ENCODE measurements around the gene PXK.
"Not testable (repeated sequence)": the region's sequence is repeated elsewhere in the genome, so short reads cannot be mapped to it uniquely, and the experiment has no call there.

Gene PXK

DNA sequence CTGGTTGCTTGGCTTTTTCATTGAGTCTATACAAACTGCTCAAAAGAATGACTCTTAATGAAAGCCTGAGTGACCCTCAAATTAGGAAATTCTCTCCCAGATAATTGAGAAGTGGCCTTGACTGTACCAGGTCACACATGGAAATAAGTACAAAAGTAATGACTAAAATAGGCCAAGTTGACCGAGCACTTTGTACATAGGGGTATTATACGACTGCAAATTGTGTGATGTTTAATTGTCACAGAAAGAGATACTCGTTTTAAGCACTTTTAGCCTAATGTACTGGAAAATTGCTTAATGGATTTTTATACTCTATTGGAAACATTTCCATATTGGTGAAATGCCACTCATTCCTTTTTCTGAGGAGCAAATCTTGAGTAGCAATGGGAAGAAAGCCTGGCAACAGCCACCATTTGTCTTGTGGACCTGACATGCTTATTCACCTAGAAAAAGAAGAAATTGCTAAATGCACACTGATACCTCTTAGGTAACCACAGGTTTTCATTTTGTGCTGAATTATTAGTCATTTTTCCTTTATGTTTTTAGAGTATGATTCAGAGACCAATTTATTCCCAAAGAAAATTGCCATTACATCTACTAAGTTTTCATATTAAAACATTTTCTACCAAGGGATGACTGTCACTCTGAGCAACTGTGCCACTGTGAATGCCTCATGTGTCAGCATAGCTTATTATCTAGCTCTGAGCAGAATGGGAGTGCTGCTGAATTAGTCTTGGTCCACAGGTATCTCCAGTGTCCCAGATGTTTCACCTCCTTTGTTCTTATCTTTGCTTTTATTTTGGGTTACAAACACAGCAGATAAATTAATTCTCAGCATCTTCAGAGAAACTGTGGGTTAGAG is 8.9 kb upstream of the PXK start:
- no peak for DNase-seq (ENCODE audit: low read depth in 3 of 3)

DNA sequence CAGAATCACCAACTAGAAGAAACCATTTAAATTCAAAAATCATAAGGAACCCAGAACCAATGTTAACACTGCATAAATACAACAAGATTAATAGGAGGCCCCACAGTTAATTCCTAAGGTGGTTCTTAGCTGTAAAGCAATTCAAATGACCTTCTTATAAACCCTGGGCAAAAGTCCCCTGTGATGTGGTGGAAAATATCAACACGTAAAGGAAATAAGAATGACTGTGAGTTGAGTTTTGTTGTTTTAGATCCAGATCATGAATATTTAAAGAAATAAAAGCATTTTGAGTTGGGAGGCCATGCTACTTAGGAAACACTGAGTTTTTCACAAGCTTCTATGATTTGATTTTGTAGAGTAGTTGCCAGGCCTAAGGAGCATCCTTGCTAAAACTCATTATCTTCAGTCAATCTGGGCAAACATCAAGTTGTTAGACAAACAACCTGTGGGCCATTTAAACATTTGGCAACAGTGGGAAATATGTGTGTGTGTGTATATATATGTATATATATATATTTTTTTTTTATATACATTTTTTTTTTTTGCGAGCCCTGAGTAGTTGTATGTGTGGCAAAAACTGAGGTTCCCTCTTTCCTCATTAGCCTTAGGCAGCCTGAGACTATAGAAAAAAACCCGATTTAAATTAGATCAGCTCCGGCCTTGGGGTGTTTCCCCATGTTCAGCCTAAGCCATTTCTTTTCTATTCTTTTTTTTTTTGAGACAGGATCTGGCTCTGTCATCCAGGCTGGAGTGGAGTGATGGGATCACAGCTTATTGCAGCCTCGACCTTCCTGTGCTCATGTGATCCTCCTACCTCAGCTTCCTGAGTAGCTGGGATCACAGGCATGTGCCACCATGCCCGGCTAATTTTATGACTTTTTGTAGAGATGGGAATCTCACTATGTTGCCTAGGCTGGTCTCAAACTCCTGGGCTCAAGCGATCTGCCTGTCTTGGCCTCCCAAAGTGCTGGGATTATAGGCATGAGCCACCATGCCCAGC is 8.0 kb upstream of the PXK start:
- no peak for DNase-seq (ENCODE audit: low read depth in 3 of 3)

DNA sequence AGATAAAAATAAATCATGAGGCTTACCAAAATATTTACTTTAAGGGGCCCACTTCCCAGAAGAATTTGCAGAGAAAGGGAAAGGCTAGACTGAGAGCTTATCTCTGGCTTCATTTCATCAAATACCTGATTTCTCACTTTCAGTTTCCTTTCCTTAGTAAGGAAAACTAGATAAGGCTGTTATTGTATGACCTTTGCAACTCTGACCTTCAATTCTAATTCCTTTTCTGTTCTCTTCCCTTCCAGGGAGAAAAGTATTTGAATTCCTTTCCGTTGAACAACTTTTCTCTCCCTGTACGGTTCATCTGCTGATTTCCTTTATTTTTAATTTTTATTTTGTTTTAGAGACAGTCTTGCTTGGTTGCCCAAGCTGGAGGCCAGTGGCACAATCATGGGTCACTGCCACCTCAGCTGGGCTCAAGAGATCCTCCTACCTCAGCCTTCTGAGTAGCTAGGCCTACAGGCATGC is 7.1 kb upstream of the PXK start:
- no peak for DNase-seq (ENCODE audit: low read depth in 3 of 3)

DNA sequence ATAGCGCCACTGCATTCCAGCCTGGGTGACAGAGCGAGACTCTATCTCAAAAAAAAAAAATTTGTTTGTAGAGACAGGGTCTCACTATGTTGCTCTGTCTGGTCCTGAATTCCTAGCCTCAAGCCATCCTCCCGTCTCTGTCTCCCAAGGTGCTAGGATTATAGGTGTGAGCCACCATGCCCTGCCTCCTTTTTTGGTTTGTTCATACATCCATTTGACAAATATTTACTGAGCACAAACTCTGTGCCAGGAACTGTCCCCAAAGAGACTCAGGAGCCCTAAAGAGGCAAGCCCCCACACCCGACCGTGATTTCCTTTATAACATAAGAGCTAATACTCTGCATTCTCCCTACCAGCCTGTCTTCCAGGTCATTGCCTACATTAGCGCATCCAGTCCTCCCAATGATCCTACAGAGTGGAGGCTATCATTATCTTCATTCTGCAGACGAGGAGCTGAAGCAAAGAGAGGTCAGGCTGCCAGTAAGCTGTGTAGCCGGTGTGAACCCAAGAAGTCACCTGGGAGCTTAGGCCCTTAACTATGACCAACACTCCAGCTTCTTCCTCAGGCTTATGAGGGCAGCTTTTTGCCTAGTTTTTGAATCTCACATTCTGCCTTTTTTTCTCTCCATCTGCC is 6.3 kb upstream of the PXK start:
- no peak for DNase-seq (ENCODE audit: low read depth in 3 of 3)

DNA sequence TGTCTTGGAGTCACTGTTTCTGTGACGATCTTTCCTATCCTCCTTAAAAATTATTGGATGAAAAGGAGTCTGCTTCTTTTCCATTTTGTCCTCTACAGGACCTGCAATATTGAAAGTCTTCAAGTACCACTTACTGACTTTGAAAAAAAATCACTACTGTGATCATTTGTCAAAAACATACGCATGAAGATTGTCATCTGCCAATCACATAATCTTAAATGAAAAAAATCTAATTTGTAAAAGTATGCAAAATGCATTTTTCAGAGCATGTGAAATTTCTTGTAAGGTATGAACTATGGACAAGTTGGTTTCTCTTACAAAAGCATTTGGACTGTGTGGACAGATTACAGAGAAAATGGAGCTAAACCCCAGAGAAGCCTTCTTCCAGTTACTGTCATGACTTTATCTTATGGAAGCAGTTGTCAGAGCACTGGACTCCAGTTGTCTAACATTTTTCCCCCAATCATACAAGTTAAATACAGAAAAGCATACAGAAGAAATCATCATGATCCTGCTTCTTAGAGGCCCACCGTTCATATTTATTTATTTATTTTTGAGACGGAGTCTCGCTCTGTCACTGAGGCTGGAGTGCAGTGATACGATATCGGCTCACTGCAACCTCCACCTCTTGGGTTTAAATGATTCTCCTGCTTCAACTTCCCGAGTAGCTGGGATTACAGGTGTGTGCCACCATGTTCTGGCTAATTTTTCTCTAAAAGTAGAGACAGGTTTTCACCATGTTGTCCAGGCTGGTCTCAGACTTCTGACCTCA is 3.4 kb upstream of the PXK start:
- no peak for DNase-seq (ENCODE audit: low read depth in 3 of 3)

DNA sequence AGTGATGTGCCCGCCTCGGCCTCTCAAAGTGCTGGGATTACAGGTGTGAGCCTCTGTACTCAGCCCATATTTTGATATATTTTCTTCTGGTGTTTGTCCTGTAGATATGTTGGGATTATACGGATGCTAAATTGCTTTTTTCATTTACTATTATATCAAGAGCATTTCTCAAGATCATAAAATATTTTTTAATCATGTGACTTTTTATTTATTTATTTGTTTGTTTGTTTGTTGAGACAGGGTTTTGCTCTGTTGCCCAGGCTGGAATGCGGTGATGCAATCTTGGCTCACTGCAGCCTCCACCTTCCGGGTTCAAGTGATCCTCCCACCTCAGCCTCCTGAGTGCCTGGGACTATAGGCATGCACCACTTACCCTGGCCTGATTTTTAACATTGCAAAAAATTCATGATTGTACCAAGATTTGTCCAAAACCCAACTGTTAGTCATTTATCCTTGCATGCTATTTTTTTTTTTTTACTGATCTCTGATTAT is 2.7 kb upstream of the PXK start:
- no peak for DNase-seq (ENCODE audit: low read depth in 3 of 3)

DNA sequence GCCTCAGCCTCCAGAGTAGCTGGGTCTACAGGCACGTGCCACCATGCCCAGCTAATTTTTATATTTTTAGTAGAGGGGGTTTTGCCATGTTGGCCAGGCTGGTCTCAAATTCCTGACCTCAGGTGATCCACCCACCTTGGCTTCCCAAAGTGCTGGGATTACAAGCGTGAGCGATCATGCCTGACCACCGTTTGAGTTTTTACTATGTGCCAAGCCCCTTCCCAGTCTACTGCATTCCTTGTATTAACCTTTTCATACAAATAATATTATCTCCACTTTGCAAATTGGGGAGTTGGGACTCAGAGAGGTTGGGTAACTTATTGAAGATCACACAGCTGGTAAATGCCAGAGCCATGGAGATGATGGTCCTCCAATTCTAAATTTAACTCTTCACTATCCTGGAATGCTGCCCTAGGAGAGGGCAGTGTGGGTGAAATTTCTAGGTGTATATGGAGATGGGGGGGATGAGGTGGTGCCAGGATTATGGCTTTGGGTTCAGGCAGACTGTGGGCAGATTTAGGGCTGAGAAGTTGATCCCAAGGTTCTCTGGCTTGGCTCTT is 1.0 kb upstream of the PXK start:
- DNase-seq (ENCODE audit: low read depth in 3 of 3), result no peak

DNA sequence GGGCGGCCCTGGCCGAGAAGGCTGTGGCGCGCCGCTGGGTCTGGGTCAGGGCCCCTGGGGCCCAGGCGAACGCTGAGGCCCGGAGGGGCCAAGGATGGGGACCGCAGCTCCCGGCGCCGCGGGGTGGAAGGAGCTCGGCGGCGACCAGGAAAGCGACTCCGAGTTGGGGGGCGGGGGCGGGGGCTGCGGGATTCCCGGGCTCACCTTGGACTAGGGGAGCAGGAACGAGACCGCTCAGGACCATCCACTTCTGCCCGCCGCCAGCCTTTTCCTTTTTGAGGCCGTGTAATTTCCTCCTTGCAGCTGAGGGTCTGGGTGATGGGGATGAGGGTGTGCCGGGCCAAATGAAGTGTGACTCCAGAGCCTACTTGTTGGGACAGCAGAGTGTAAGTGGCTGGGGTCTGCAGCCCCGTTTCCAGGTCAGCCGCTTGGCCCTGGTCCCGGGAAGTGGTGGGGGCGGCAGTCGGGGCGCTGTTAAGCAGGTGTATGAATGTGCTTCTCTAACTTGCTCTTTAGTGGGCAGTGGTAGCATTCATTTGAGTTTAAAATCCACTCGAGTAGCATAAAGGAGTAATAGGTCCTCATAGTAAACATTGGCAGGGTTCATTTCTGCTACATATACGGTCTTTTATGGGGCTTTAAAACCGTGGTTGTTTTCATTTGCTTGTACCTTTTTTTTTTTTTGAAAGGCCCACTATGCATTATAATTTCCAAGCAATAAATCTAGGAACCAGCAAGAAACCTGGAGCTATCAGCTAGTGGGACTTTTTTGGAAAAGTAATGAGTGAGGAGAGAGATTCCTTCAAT is 717 bp downstream of the PXK start:
- peak in 1 of 3 experiments; percentile 18 for DNase-seq (ENCODE audit: low read depth in 3 of 3)

DNA sequence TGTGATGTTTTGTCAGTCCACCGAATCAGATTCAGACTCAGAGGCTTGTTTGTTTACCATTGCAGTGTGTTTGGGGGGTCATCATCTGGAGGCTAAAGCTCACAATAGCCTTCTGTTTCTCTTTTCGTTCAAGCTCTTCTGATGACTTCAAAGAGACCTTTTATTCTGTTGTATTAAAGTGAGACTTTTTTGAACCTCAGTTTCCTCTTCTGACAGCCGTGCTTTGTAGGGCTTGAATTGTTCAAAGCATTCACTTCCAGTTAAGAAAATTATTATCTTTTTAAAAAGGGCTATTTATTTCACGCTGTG is 1.3 kb downstream of the PXK start:
- no peak for DNase-seq (ENCODE audit: low read depth in 3 of 3)

DNA sequence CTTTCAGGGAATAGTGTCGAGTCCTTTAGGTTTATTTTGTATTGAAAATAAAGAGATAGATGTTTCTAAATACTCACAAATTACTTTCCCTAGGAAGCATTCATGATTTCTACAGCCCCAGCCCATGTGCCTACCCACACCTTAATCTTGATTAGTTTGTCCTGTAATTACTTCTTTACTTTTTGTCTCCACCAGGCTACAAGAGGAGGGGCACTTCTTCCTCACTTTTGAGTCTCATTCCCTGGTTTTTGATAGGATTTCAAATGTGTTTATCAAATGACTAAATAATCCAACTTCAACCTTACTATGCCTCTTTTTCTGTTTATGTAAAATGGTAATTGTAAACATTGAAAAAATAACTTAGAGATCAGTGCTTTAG is 1.8 kb downstream of the PXK start:
- no peak for DNase-seq (ENCODE audit: low read depth in 3 of 3)

DNA sequence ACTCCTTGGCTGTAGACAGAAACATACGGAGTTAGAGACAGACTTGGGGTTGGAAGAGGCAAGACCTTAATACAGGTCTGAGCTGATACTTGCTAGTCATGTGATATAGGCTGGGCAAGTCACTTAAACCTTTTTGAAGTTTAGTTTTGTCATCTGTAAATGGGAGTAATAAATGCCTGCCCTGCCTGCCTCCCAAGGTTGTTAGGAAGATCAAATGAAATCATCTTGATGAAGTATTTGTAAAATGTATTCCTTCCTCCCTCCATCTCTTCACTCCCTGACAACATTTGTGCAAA is 2.9 kb downstream of the PXK start:
- no peak for DNase-seq (ENCODE audit: low read depth in 3 of 3)

DNA sequence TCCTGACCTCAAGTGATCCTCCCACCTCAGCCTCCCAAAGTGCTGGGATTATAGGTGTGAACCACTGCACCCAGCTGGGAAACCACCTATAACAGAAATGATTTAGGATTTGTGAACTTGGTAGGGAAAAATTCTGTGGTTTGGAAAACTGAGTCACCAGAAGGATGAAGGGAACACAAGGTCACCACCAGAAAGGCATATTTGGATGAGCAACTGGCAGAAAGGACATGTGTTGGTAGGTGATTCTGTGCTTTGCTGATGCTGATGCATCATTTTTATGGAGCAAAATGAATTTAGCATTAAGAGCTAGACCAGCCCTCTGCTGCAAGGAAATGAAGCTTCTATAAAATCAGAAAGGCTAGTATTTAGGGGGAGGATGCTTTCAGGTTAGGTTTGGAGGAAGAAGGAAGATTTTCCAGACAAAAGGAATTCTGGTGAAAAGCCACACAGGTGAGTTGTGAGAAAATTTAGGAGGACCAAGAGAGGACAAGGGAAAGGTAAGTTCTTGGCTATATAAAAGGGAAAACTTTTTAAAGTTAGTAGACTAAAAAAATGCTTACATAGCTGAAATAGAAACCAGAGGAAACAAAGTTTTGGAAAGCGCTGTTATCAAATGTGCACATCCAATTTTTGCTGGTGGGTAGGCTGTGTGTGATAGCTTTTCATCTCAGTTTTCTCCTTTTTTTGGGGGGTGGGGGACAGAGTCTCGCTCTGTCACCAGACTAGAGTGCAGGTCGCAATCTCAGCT is 3.6 kb downstream of the PXK start:
- no peak for DNase-seq (ENCODE audit: low read depth in 3 of 3)

DNA sequence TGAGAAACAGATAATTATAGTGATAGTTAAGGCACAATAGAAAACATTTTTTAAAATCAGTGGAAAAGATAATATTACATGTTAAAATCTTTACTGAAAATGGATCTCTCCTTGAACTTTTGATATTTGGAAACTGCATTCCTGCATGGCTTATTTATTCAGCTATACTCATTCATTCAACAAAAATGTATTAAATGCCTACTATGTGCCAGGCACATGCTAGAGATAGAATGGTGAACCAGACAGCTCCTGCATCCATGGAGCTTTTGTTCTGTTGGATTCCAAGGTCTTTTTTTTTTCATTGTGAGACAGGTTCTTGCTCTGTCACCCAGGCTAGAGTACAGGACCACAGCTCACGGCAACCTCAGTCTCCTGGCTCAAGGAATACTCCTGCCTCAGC is 4.5 kb downstream of the PXK start:
- no peak for DNase-seq (ENCODE audit: low read depth in 3 of 3)

DNA sequence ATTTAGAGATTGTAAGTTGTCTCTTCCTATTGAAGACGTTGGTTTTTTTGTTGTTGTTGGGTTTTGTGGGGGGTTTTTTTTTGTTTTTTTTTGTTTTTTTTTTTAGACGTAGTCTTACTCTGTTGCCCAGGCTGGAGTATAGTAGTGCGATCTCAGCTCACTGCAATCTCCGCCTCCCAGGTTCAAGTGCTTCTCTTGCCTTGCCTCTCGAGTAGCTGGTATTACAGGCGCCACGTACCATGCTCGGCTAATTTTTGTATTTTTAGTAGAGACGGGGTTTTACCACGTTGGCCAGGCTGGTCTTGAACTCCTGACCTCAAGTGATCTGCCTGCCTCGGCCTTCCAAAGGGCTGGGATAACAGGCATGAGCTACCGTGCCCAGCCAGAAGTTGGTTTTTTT is 6.5 kb downstream of the PXK start:
- DNase-seq (ENCODE audit: low read depth in 3 of 3), result not testable (repeated sequence)

DNA sequence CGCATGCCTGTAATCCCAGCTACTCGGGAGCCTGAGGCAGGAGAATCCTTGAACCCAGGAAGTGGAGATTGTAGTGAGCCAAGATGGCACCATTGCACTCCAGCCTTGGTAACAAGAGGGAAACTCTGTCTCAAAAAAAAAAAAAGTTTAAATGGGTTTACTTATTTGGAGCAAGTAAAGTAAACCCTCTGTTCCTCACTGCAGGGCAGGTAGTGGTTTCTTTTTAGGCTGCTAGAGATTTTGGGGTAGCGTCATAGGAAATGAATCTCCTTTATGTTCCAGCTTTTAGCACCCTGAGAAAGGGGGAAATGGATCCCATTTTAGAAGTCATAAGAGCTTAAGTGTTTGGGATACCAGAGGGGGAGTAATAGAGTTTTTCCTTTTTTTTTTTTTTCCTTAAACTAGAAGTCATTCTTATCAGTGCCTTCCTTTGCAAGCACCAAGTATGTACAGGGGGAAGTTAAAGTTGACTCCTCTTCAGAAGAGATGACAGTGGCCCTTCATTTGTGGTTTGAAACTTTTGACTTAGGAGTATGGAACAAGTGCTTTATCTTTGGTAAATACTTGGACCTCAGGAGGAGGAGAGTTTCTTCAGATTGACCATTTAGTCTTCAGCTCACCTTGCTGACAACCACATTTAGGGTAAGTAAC is 8.0 kb downstream of the PXK start:
- DNase-seq (ENCODE audit: low read depth in 3 of 3), result no peak

DNA sequence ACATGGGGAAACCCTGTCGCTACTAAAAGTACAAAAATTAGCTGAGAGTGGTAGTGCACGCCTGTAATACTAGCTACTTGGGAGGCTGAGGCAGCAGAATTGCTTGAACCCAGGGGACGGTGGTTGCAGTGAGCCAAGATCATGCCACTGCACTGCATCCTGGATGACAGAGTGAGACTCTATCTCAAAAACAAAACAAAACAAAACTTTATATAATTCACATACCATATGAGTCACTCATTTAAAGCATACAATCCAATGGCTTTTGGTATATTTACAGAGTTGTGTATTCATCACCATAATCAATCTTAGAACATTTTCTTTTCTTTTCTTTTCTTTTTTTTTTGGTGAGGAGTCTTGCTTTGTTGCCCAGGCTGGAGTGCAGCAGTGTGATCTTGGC is 8.7 kb downstream of the PXK start:
- no peak for DNase-seq (ENCODE audit: low read depth in 3 of 3)

DNA sequence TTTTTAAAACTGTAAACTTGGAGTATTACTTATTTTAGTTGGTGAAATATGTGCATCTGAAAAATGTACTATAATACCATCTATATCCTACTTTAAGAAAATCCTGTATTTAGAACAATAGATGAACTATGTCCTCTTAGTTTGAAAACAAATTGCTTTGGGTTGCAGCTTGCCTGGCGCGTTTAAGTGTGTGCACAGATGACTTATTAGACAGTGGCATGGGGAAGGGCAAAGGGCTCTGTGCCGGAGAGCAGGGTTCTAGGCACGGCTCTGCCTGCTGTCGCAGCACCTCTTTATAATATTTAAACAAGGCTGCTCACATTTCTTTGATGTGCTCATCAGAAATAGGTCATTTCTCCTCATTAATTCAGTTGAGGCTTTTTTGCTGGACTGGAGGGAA is 10.0 kb downstream of the PXK start:
- no peak for DNase-seq (ENCODE audit: low read depth in 3 of 3)

DNA sequence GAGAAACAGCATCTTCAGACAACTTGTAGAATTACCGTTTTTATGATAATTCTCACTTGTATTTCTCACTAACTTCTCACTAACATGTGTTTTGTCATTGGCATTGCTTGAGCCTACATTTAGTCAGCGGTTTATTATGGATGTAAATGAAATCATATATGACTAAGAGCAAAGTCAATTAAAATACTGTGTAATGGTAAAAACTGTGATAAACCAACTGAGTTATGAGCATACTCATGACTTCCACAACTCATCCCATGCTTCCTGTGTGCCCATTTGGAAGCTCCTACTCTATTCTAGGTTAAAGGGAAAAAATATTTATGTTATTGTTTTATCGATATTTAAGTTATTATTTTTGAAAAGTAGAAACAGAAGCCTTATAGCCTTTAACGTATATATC is 12.8 kb downstream of the PXK start:
- DNase-seq (ENCODE audit: low read depth in 3 of 3), result no peak

DNA sequence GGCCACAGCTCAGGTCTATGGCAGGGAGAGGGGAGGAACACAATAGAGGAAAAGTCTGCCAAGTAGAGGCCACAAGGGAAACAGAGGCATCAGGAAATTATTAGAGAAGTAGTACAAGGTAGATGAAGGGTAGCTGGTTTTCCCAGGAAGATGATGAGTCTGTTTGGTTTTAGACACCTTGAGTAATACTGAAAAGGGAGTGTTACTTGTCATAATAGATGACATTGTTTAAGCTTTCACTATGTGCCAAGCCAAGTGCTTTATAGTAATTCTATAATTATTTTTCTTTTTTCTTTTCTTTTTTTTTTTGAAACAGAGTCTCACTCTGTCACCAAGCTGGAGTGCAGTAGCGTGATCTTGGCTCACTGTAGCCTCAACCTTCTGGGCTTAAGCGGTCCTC is 13.7 kb downstream of the PXK start:
- DNase-seq (ENCODE audit: low read depth in 3 of 3), result no peak

Measured in stimulated activated CD4-positive, alpha-beta T cell treated with anti-CD3 and anti-CD28 coated beads, TNF-alpha, amount 100 ng/mL, for 4 hours (primary cell).